HepG2 (cell line): ENCODE measurements around the gene HIF3A. TPM values are rescaled to one million over a fixed set of nuclear protein-coding genes. Genes with fewer than 3 reads are reported as not detected.

ENCODE experiments used
- ATAC-seq: fragments of 200-7000 bp; cut with Tn5 transposase; 3 replicates; pipeline ENCODE4 v1.9.1; 2020; ENCODE audit warnings: mild to moderate bottlenecking, moderate library complexity
- BruUV-seq: library from RNA; stranded (reverse); fragments of 400-500 nt; replicated peaks from 2 replicates; lab custom pipeline; 2021; lab: Mats Ljungman, UMichigan
- CTCF ChIA-PET: fragments of 300-600 bp; formaldehyde crosslinking; extraction: SDS; loops from one replicate; lab custom pipeline; 2021; ENCODE audit warnings: low total read pairs, inconsistent platforms, low intra/inter-chr PET ratio; lab: Yijun Ruan, JAX
- POLR2A ChIA-PET: fragments of 350-600 bp; sonication (Branson Sonifier 250); formaldehyde crosslinking; loops from one replicate; lab custom pipeline; 2020; ENCODE audit warnings: antibody characterized with exemption, inconsistent platforms; lab: Yijun Ruan, JAX
- DNase-seq: peaks from one replicate; pipeline ENCODE4 v3.0.0-alpha.2; 2015; ENCODE audit warnings: low spot score
- FAIRE-seq: peaks from 3 replicates; lab custom pipeline; 2011; peaks lifted over from hg19 to GRCh38; lab: Jason Lieb, UNC
- H2AFZ ChIP-seq: one replicate; pipeline ENCODE4 v1.6.1; 2011; ENCODE audit warnings: low read length, inconsistent platforms
- H3K27ac ChIP-seq: fragments of 300-600 bp; 3 replicates; pipeline ENCODE4 v1.8.0; 2011; ENCODE audit warnings: mixed run types, mild to moderate bottlenecking, mixed read lengths, low read length, inconsistent platforms; ENCODE audit not compliant: insufficient read depth; ENCODE audit errors: extremely low read length
- H3K27me3 ChIP-seq, 2 experiments: fragments of 200-600 bp in 1 of 2; 2 replicates in 1 of 2; 3 replicates in 1 of 2; pipeline versions ENCODE4 v1.6.0 to v1.8.0; 2011; ENCODE audit warnings: low read length in 2 of 2, mild to moderate bottlenecking in 2 of 2, moderate library complexity in 2 of 2, inconsistent platforms in 1 of 2; ENCODE audit not compliant: insufficient read depth in 2 of 2, control insufficient read depth in 1 of 2
- H3K36me3 ChIP-seq, 2 experiments: fragments of 200-600 bp in 1 of 2; replicated peaks in 1 of 2; 2 replicates in 1 of 2; 3 replicates in 1 of 2; pipeline versions ENCODE4 v1.5.1 to v1.8.0; 2011; ENCODE audit warnings: low read length in 2 of 2, inconsistent platforms in 1 of 2; ENCODE audit not compliant: insufficient read depth in 2 of 2, control insufficient read depth in 1 of 2
- H3K4me1 ChIP-seq: 2 replicates; pipeline ENCODE4 v1.5.1; 2012; ENCODE audit warnings: low read length, inconsistent platforms; ENCODE audit not compliant: insufficient read depth
- H3K4me2 ChIP-seq: 2 replicates; pipeline ENCODE4 v1.6.0; 2011; ENCODE audit warnings: low read depth, low read length, inconsistent platforms
- H3K4me3 ChIP-seq, 3 experiments: fragments of 200-600 bp in 1 of 3; sonication (generic), shearing (Covaris generic) in 1 of 3; replicated peaks in 1 of 3; 2 replicates each; pipeline ENCODE4 v1.5.1; 2011 to 2016; ENCODE audit warnings: low read length in 3 of 3, inconsistent platforms in 2 of 3, low read depth in 2 of 3, mild to moderate bottlenecking in 2 of 3, control low read depth in 1 of 3, mixed read lengths in 1 of 3; ENCODE audit not compliant: insufficient read depth in 1 of 3
- H3K79me2 ChIP-seq: one replicate; pipeline ENCODE4 v1.6.1; 2011; ENCODE audit warnings: low read length, inconsistent platforms; ENCODE audit not compliant: insufficient read depth
- H3K9ac ChIP-seq: 2 replicates; pipeline ENCODE4 v1.6.0; 2011; ENCODE audit warnings: mild to moderate bottlenecking, low read depth, low read length, inconsistent platforms; ENCODE audit not compliant: insufficient read depth
- H3K9me3 ChIP-seq: 2 replicates; pipeline ENCODE4 v1.5.1; 2012; ENCODE audit warnings: mild to moderate bottlenecking, low read length
- H4K20me1 ChIP-seq: 2 replicates; pipeline ENCODE4 v1.6.0; 2011; ENCODE audit warnings: inconsistent platforms, mild to moderate bottlenecking, low read length, moderate library complexity; ENCODE audit not compliant: insufficient read depth
- AGO2 ChIP-seq: fragments of 200-400 bp; formaldehyde crosslinking; optimal IDR thresholded peaks from 2 replicates; pipeline ENCODE3; 2017; ENCODE audit warnings: mild to moderate bottlenecking, low read depth, low read length, moderate library complexity
- CBFB ChIP-seq: sonication (generic); formaldehyde crosslinking; IDR thresholded peaks from 2 replicates; pipeline ENCODE4 v1.4.0; 2020; ENCODE audit warnings: missing genetic modification reagents
- ELF4 ChIP-seq: sonication (generic); formaldehyde crosslinking; IDR thresholded peaks from 2 replicates; pipeline ENCODE4 v1.5.0; 2020; ENCODE audit warnings: missing genetic modification reagents, mild to moderate bottlenecking, moderate library complexity, borderline replicate concordance
- NFKBIZ ChIP-seq: IDR thresholded peaks from 2 replicates; pipeline ENCODE4 v1.6.1; 2018; ENCODE audit warnings: missing genetic modification reagents, missing compliant biosample characterization
- ZNF431 ChIP-seq: sonication (generic); formaldehyde crosslinking; IDR thresholded peaks from 2 replicates; pipeline ENCODE4 v1.9.0; 2022; ENCODE audit warnings: missing genetic modification reagents, low read depth, mild to moderate bottlenecking, borderline replicate concordance
- ZNF790 ChIP-seq: sonication (generic); formaldehyde crosslinking; IDR thresholded peaks from 2 replicates; pipeline ENCODE4 v1.8.0; 2022; ENCODE audit warnings: missing genetic modification reagents, mild to moderate bottlenecking, borderline replicate concordance
- ZSCAN20 ChIP-seq: sonication (generic); formaldehyde crosslinking; IDR thresholded peaks from 2 replicates; pipeline ENCODE4 v1.4.0; 2020; ENCODE audit warnings: missing genetic modification reagents, mild to moderate bottlenecking, borderline replicate concordance
- WGBS: methylation state at CpG from one replicate; pipeline ENCODE4 v1.1.6; 2017; ENCODE audit warnings: low lambda C conversion rate; 5-methylcytosine and 5-hydroxymethylcytosine counted together
- in situ Hi-C: cut with HindIII; loops from 2 replicates; pipeline ENCODE4 v1.10.0; 2017; ENCODE audit warnings: low pct_unique_long_range_greater_than_20kb; ENCODE audit not compliant: extremely low pct_ligation_motif_present
- intact Hi-C: fragments of 100-400 bp; cut with micrococcal nuclease; formaldehyde crosslinking; loops from one replicate; pipeline ENCODE4 v1.10.0; 2022; ENCODE audit not compliant: unreplicated experiment
- polyA plus RNA-seq, 8 experiments: library from polyadenylated mRNA; depleted of rRNA in 3 of 8; stranded (reverse) in 7 of 8; unstranded in 1 of 8; fragments of >200 nt; fragmentation: Illumina TruSeq in 4 of 8; extraction: Trizol in 4 of 8; gene quantifications; 2 replicates each; pipeline versions ENCODE4 v1.2.1 to v1.2.3, GENCODE V29; 2011 to 2016; ENCODE audit warnings: low read depth in 4 of 8, missing spikeins in 1 of 8, mixed read lengths in 1 of 8; ENCODE audit not compliant: insufficient read depth in 1 of 8
- total RNA-seq, 5 experiments: library from RNA; depleted of rRNA; stranded (reverse); fragments of >200 nt; fragmentation: Illumina TruSeq; extraction: Trizol; gene quantifications; 2 replicates each; pipeline ENCODE4 v1.2.3, GENCODE V29; 2016; ENCODE audit warnings: low read depth in 1 of 5
- TF ChIP-seq, protein P1 (sequence below): sonication (generic); formaldehyde crosslinking; IDR thresholded peaks from 2 replicates; pipeline ENCODE4 v1.4.0; 2020; ENCODE audit warnings: missing genetic modification reagents, borderline replicate concordance

Gene HIF3A
- total and polyA plus RNA-seq, 2 of the 13 experiments (the other 11 are each of a cell fraction or from before 2014, with no cell fraction given) = 0.09 to 0.22 TPM

DNA sequence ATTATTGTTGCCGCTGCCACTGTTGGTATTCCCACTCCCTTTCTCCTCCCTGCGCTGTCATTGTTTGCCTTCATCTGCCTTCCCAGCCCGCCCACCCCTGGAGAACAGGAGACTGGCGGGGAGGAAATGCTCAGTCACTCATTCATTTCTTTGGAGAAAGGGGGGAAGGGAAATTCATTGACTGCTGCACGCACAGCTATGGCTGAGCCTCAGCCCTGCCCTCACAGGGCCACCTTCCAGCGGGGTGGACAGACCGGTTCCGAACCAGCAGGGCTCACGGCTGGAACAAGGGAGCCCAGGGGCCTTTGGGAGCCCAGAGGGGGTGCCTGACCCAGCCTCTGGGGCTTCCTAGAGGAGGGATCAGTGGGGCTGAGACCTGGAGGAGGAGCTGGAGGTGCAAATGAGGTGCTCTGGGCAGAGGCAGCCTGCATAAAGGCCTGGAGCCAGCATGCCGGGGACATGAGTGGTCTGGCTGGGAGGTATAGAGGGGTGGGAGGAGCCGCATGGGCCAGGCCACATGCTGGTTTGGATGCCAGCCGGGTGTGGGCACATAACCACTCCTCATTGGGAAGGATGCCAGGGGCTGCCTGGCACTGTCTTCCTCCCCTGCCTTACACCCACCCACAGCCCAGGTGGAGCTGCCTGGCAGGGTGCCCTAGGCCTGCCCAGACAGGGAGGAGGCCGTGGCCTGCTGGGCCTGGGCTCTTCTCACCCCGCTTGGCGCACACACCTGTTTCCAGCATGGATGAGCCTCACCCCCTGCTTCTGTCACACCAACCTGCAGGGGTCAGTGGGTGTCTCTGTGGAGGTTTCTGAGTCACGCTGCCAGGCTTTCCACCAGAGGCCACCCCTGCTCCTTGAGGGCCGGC lies 76.9 kb downstream of the HIF3A start:
- Histone ChIP-seq H3K27me3 (no peaks in the 10 kb centered on the region), H3K4me1 (no peaks in the 10 kb centered on the region)
- no peak for TF ChIP-seq ELF4 (CRISPR knock-in tag)
- TF ChIP-seq ZNF790 (CRISPR knock-in tag) = no peak
- TF ChIP-seq ZNF431 (CRISPR knock-in tag) = no peak
- no peak for TF ChIP-seq ZSCAN20 (CRISPR knock-in tag)
- TF ChIP-seq, protein P1, sequence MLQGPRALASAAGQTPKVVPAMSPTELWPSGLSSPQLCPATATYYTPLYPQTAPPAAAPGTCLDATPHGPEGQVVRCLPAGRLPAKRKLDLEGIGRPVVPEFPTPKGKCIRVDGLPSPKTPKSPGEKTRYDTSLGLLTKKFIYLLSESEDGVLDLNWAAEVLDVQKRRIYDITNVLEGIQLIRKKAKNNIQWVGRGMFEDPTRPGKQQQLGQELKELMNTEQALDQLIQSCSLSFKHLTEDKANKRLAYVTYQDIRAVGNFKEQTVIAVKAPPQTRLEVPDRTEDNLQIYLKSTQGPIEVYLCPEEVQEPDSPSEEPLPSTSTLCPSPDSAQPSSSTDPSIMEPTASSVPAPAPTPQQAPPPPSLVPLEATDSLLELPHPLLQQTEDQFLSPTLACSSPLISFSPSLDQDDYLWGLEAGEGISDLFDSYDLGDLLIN (CRISPR knock-in tag) = no peak
- no peak for TF ChIP-seq CBFB (CRISPR knock-in tag)
- TF ChIP-seq AGO2 = peak; percentile 36
- no peak for TF ChIP-seq NFKBIZ (CRISPR knock-in tag)
- TF ChIP-seq, all 625 proteins: peak for 1
- CTCF ChIA-PET = no interaction called here
- Histone ChIP-seq H3K4me2 (no peak overlapping the region), H3K9me3 (no peaks in the 10 kb centered on the region), H2AFZ (no peak overlapping the region), H3K36me3 (peaks cover 23 to 42% of the 10 kb centered on the region in 2 experiments), H3K27ac (no peak overlapping the region), H3K9ac (no peak overlapping the region), H4K20me1 (no peaks in the 10 kb centered on the region), H3K4me3 (no peak overlapping the region), H3K79me2 (no peaks in the 10 kb centered on the region)
- WGBS = 100% methylated on average over 11 of the region's 17 CpGs
- peak; percentile 29; the same call in 2 of the 3 replicates for ATAC-seq
- no peak for FAIRE-seq
- DNase-seq = no peak
- no TSS peak for BruUV-seq
- POLR2A ChIA-PET = no interaction called here
- intact Hi-C loops = no loop called here
- in situ Hi-C loops = no loop called here
